HFFc6 (cell line): ENCODE results near the gene FOXO6. TPM values are rescaled to one million over a fixed set of nuclear protein-coding genes. Genes with fewer than 3 reads are reported as not detected.

ENCODE experiments used
- DNase-seq: peaks from one replicate; pipeline ENCODE4 v3.0.0-alpha.2; 2018
- H3K27ac Mint-ChIP-seq: 2 replicates; pipeline ENCODE4 v1.8.0; 2020; ENCODE audit warnings: mild to moderate bottlenecking, mixed read lengths
- H3K27me3 Mint-ChIP-seq: 2 replicates; pipeline ENCODE4 v1.8.0; 2021; ENCODE audit warnings: mild to moderate bottlenecking, moderate library complexity, mixed read lengths; ENCODE audit not compliant: insufficient read depth
- H3K36me3 Mint-ChIP-seq: 2 replicates; pipeline ENCODE4 v1.8.0; 2021; ENCODE audit warnings: low read depth, mixed read lengths
- H3K4me1 Mint-ChIP-seq: 2 replicates; pipeline ENCODE4 v1.8.0; 2020; ENCODE audit warnings: low read depth, mixed read lengths
- H3K4me3 Mint-ChIP-seq: 2 replicates; pipeline ENCODE4 v1.8.0; 2020; ENCODE audit warnings: mild to moderate bottlenecking, moderate library complexity, mixed read lengths
- H3K9me3 Mint-ChIP-seq: 2 replicates; pipeline ENCODE4 v1.8.0; 2020; ENCODE audit warnings: mild to moderate bottlenecking, mixed read lengths
- total RNA-seq, 6 experiments: library from RNA; stranded (reverse); fragmentation: NEBNext Ultra II Directional; extraction: Animal tissue kit (Norgen Biotek cat#: 25700); gene quantifications; 2 replicates in 1 of 6; 3 replicates in 5 of 6; pipeline ENCODE4 v1.2.3, GENCODE V29; 2021
- TF ChIP-seq, protein P1 (sequence below): fragments of 200-600 bp; sonication (generic); IDR thresholded peaks from 2 replicates; pipeline ENCODE4 v1.5.0; 2021; ENCODE audit warnings: antibody characterized with exemption, mild to moderate bottlenecking

The FOXO6 gene
- total RNA-seq, 6 experiments from 2014 or later = 0.07 to 0.08 TPM; not detected in 4

DNA sequence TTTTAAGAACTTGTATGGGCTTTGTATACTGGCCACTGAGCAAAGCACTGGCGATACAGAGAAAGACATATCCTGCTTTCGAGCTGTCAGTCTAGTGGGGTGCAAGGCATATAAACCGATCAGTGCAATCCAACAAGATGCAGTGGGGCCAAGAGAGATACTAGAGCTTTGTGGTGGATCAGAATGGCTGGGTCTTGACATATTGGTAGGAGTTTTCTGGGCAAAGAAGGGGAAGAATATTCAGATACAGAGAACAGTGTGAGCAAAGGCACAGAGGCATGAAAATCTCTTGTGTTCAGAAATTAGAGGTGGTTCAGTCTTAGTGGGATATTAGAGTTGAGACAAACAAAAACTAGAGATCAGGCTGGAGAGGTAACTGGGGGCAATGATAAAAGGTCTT is 49.2 kb downstream of the FOXO6 start:
- TF ChIP-seq, protein P1, sequence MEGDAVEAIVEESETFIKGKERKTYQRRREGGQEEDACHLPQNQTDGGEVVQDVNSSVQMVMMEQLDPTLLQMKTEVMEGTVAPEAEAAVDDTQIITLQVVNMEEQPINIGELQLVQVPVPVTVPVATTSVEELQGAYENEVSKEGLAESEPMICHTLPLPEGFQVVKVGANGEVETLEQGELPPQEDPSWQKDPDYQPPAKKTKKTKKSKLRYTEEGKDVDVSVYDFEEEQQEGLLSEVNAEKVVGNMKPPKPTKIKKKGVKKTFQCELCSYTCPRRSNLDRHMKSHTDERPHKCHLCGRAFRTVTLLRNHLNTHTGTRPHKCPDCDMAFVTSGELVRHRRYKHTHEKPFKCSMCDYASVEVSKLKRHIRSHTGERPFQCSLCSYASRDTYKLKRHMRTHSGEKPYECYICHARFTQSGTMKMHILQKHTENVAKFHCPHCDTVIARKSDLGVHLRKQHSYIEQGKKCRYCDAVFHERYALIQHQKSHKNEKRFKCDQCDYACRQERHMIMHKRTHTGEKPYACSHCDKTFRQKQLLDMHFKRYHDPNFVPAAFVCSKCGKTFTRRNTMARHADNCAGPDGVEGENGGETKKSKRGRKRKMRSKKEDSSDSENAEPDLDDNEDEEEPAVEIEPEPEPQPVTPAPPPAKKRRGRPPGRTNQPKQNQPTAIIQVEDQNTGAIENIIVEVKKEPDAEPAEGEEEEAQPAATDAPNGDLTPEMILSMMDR = no peak
- Mint-ChIP-seq H3K4me1 (peaks cover 6% of the 10 kb centered on the region), H3K27me3 (peaks cover 46% of the 10 kb centered on the region), H3K36me3 (no peaks in the 10 kb centered on the region), H3K27ac (no peak overlapping the region), H3K4me3 (no peak overlapping the region), H3K9me3 (no peaks in the 10 kb centered on the region; the same call in 1 of the 2 replicates)
- no peak for DNase-seq

- H3K27me3 Mint-ChIP-seq = peaks cover 41% of the 10 kb centered on the region
- H3K4me3 Mint-ChIP-seq = no peak overlapping the region
- no peaks in the 10 kb centered on the region; the same call in 1 of the 2 replicates for H3K9me3 Mint-ChIP-seq
- TF ChIP-seq, protein P1 = no peak
- no peaks in the 10 kb centered on the region for H3K36me3 Mint-ChIP-seq
- peaks cover 6% of the 10 kb centered on the region for H3K4me1 Mint-ChIP-seq
- DNase-seq = no peak
- no peak overlapping the region for H3K27ac Mint-ChIP-seq
Measured at GRCh38 chr1:41411229-41411628, 50.0 kb downstream of the FOXO6 start.

- Mint-ChIP-seq H3K36me3 (no peaks in the 10 kb centered on the region), H3K4me3 (no peak overlapping the region), H3K27me3 (peaks cover 31% of the 10 kb centered on the region), H3K4me1 (peaks cover 15% of the 10 kb centered on the region), H3K27ac (no peak overlapping the region), H3K9me3 (no peaks in the 10 kb centered on the region; the same call in 1 of the 2 replicates)
- DNase-seq = no peak
- TF ChIP-seq, protein P1 = no peak
Measured at GRCh38 chr1:41412748-41413147, 51.5 kb downstream of the FOXO6 start.

- H3K9me3 Mint-ChIP-seq = no peaks in the 10 kb centered on the region; the same call in 1 of the 2 replicates
- H3K36me3 Mint-ChIP-seq = no peaks in the 10 kb centered on the region
- peaks cover 26% of the 10 kb centered on the region for H3K4me1 Mint-ChIP-seq
- H3K4me3 Mint-ChIP-seq = no peak overlapping the region
- H3K27ac Mint-ChIP-seq = no peak overlapping the region
- DNase-seq = no peak
- H3K27me3 Mint-ChIP-seq = peaks cover 25% of the 10 kb centered on the region
- TF ChIP-seq, protein P1 = no peak
Measured at GRCh38 chr1:41413748-41414281, 52.6 kb downstream of the FOXO6 start.

GRCh38 chr1:41414296-41414695 is 53.1 kb downstream of the FOXO6 start:
- Mint-ChIP-seq H3K9me3 (no peaks in the 10 kb centered on the region; the same call in 1 of the 2 replicates), H3K27ac (no peak overlapping the region), H3K27me3 (peaks cover 20% of the 10 kb centered on the region), H3K36me3 (no peaks in the 10 kb centered on the region), H3K4me1 (peaks cover 27% of the 10 kb centered on the region), H3K4me3 (no peak overlapping the region)
- TF ChIP-seq, protein P1 = no peak
- no peak for DNase-seq
